Stimulated activated naive CD8-positive, alpha-beta T cell treated with anti-CD3 and anti-CD28 coated beads, Interleukin-15, Interleukin-2, amounts not matched to agents 100 U/mL and 50 U/mL, for 24 hours (primary cell): ENCODE measurements around the gene AKR1E2.

ENCODE experiments used
- ATAC-seq: fragments of 150-1000 bp; cut with Tn5 transposase; one replicate; pipeline ENCODE4 v1.10.0; 2021
- DNase-seq: peaks from one replicate; pipeline ENCODE4 v3.0.0; 2021

AKR1E2 gene

DNA sequence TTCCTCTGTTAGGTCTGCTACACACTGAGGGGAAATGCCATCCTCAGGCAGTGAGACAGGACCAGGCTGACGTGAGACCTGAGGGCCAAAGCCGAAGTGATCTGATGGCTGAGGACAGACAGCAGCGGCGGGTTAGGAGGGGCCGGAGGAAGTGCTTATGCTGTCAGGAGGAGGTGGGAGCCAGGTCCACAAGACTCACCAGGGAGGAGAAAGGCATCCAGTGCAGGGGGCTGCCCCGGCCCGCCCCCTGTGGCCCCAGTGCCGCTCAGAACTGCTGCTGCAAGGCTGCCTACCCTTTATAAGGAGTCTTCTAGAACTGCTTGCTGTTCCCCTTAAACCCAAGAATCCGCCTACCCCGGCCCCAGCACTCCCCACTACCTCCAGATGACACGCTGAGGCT, 19.8 kb downstream of the AKR1E2 start:
- no peak for ATAC-seq

GRCh38 chr10:4846775-4847174, 20.8 kb downstream of the AKR1E2 start:
- ATAC-seq (no peak), DNase-seq (no peak)

More for the DNA sequence above, 19.8 kb downstream of the AKR1E2 start:
- no peak for DNase-seq

DNA sequence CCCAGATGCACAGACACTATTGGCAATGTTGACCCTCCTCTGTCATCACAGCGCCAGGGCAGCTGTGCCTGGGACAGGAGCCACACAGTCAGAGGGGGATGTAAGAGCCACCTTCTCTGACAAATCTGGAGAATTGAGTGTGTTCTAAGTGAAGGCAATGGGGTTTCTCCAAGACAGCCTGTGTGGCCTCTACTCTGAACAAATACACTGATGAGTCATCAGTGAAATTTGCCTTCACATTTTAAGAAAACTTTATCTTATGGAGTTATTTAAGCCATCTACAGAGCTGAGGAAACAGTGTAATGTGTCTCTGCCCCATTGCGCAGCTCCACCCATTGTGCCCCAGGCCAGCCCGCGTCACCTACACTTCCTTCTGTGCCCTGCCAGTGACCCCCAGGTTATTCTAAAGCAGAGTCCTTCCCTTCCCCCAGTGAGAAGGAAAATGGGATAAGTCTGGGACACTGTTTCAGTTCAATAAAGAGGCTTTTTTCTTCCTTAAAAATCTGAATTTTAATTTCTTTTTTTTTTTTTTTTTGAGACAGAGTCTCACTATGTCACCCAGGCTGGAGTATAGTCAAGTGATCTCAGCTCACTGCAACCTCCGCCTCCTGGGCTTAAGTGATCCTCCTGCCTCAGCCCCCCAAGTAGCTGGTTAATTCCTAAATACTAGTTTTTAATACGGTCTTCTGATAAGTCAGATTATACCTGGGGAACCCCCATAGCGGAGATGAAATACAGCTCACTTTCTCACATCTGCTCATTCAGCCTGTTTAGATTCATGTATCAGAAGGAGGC, 21.8 kb downstream of the AKR1E2 start:
- DNase-seq = no peak
- ATAC-seq = no peak

GRCh38 chr10:4848356-4849041, 22.5 kb downstream of the AKR1E2 start:
- ATAC-seq = no peak
- DNase-seq = no peak

- no peak for ATAC-seq
Measured at GRCh38 chr10:4849042-4849402, 23.0 kb downstream of the AKR1E2 start.

GRCh38 chr10:4849555-4850242, 23.7 kb downstream of the AKR1E2 start:
- peak; percentile 87 for DNase-seq
- ATAC-seq = peak; percentile 82

More at GRCh38 chr10:4849042-4849402, 23.0 kb downstream of the AKR1E2 start:
- no peak for DNase-seq

- ATAC-seq (no peak), DNase-seq (no peak)
Measured at GRCh38 chr10:4850397-4850796, 24.4 kb downstream of the AKR1E2 start.

DNA sequence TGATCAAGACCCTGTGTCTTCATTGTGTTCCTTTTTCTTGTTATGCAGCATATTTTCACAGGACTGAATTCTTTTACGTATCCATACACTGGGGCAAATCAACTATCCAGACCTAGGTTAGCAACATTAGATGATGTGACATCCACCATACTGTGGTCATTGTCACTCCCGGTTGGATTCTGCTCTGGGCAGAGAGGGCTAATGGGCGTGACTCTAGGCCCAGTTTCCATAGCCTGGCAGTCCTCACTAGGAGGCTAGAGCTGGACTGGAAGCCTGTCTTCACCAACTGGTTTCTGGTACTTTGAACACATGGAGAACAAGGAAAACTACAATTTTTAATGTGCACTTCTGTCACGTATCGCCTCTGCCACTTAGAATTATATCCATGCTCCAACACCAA, 25.2 kb downstream of the AKR1E2 start:
- DNase-seq (no peak), ATAC-seq (no peak)

GRCh38 chr10:4851846-4852245, 25.8 kb downstream of the AKR1E2 start:
- ATAC-seq (no peak), DNase-seq (no peak)

- DNase-seq (no peak), ATAC-seq (no peak)
Measured at GRCh38 chr10:4865945-4866661, 40.1 kb downstream of the AKR1E2 start.

GRCh38 chr10:4867109-4867519, 41.1 kb downstream of the AKR1E2 start:
- DNase-seq (no peak), ATAC-seq (no peak)

- ATAC-seq (no peak), DNase-seq (no peak)
Measured at GRCh38 chr10:4867520-4868356, 41.7 kb downstream of the AKR1E2 start.

DNA sequence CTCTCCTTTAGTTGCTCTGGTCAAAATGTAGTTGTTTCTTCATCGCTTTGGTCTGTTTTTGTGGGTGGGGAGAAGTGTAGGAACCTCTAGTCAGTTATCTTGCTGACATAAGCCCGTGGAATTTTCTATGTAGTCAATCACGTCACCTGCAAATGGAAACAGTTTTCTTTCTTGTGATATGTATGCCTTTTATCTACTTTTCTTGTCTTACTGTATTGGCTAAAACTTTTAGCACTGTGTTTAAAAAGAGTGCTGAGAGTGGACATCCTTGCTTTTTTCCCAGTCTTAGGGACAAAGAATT, 42.3 kb downstream of the AKR1E2 start:
- DNase-seq = no peak

DNA sequence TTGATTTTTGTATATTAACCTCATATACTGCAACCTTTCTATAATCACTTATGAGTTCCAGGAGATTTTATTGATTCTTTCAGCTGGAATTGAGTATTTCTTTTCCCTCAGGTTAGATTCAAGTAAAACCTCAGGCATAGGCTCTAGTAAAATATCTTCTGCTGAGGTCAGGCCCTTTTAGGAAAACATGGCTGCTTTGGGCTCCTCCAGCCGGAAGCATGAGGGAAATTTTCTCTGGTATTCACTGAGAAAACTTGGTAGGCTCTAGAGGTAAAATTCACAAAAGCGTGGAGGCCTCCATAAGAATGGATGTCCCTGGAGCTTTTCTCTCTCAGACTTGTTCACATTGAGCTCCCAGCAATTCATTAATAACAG, 56.7 kb downstream of the AKR1E2 start:
- ATAC-seq (no peak), DNase-seq (no peak)

More for the DNA sequence above, 42.3 kb downstream of the AKR1E2 start:
- no peak for ATAC-seq

- ATAC-seq (no peak), DNase-seq (no peak)
Measured at GRCh38 chr10:4883079-4883739, 57.2 kb downstream of the AKR1E2 start.

DNA sequence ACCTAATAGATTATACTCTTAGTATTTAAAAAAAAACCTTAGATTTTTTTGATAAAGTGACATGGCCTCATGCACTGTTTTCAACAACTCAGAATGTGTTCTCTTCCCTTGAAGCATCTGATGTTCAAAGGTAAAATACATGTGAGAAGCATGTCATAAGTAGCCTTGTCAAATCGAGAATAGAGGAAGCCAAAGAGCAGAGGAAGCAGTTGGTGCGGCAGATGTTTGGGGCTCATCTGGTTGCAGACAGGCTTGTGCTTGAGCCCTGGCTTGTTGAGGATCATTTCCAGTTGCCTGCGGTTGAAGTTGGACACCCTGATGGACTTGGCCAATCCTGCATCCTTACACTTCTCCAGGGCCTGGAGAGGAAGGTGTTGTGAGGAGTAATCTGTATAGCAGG, 59.2 kb downstream of the AKR1E2 start:
- no peak for ATAC-seq
- DNase-seq = no peak

DNA sequence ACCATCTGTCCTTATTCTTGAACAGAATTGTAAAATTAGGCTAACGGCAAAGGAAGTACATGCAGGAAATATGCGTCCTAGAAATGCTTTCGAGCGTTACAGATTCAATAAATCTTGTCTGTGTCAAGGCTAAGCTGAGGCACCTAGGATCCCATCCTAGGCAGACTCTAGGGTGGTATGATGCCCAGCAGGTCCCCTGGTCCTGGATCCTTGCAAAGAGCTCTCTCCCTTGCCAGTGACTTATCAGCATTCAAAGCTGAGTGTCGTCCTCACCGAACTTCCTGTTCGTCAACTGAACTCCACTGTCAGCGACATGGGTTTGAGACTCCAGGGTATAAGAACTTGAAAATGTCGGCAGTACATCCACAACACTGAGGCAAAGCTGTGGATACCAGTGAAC, 61.5 kb downstream of the AKR1E2 start:
- ATAC-seq (no peak), DNase-seq (no peak)

DNA sequence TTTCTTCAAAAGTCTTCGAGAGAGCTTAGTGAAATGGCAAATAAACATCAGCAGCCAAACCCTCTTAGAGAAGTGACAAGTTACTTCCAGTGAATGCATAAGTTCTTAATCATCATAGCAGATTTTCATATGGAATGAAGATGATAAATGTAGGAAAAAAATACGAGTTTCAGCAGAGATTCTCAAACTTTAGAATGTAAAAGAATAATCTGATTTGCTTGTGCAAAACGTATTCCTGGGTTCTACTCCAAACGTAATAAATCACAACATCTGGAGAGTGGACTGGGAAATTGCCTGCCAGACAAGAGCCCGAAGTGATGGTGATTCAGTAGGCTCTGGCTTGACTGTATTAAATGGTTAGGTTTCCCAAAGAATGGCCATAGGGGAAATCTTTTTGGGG, 62.2 kb downstream of the AKR1E2 start:
- DNase-seq = no peak
- no peak for ATAC-seq

- ATAC-seq = no peak
- no peak for DNase-seq
Measured at GRCh38 chr10:4889959-4890358, 64.0 kb downstream of the AKR1E2 start.

DNA sequence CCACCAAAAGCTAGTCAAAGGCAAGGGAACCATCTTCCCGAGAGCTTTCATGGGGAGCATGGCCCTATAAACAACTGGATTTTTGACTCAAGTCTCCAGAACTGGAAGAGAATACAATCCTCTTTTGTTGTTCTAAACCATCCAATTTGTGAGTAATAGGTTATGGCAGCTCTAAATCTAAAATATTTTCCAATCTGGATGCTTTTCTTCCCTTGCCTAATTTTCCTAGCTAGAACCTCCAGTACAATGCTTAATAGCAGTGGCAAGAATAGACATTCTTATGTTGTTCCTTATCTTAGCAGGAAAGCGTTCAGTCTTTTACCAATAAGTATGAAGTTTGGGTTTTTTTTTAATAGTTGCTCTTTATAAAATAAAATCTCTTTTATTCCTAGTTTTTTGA, 66.7 kb downstream of the AKR1E2 start:
- no peak for DNase-seq
- ATAC-seq = no peak

DNA sequence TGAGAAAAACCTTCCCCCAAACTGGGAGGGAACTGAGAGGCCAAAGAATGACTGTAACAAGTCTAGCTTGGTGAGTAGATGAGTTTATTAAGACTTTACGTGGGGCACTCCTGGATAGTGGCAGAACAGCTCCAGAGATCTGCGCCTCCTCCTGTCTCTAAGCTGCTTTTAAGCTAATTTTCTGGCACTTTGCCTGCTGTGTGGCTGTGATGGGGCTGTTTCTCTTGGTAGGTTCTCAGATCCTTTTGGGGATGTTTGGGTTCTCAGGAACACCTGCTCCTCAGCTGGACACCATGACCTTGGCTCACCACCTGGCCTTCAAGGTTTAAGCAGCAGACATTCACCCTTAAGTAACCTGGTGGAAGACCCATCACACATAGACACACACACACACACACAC, 68.3 kb downstream of the AKR1E2 start:
- DNase-seq (no peak), ATAC-seq (no peak)
